Stimulated activated CD8-positive, alpha-beta memory T cell treated with anti-CD3 and anti-CD28 coated beads, Interleukin-15, amount 100 ng/mL, for 1 hour (primary cell): ENCODE results near the gene BLTP3A.

ENCODE experiments used
- DNase-seq: peaks from one replicate; pipeline ENCODE4 v3.0.0-alpha.2; 2020; ENCODE audit warnings: low read depth

Gene BLTP3A

GRCh38 chr6:34834789-34835518 is 43.1 kb downstream of the BLTP3A start:
- DNase-seq: no peak

- DNase-seq: no peak
These were observed 44.1 kb downstream of the BLTP3A start for GRCh38 chr6:34836008-34836407.

GRCh38 chr6:34836451-34836850 is 44.6 kb downstream of the BLTP3A start:
- DNase-seq: no peak

- DNase-seq: no peak
These were observed 45.6 kb downstream of the BLTP3A start for GRCh38 chr6:34837528-34837927.

- DNase-seq: no peak
These were observed 47.9 kb downstream of the BLTP3A start for GRCh38 chr6:34839666-34840352.
